NB4 (cell line): ENCODE results near the gene DIRAS1.
A peak's percentile ranks its signal among the peaks of the same experiment; 100 is the strongest.

Experiments
- DNase-seq: peaks from one replicate; pipeline ENCODE4 v3.0.0; 2010; ENCODE audit warnings: low read depth
- H3K4me3 ChIP-seq: one replicate; pipeline ENCODE4 v1.5.1; 2011; ENCODE audit warnings: mild to moderate bottlenecking, low read depth, low read length, moderate library complexity
- CTCF ChIP-seq: IDR thresholded peaks from one replicate; pipeline ENCODE4 v1.5.1; 2012; ENCODE audit warnings: low read depth, low read length
- MAX ChIP-seq: IDR thresholded peaks from 2 replicates; pipeline ENCODE4 v1.6.1; 2011; ENCODE audit warnings: low read depth, low read length
- MYC ChIP-seq: IDR thresholded peaks from 2 replicates; pipeline ENCODE4 v1.6.1; 2011; ENCODE audit warnings: low read depth, low read length
- POLR2A ChIP-seq: IDR thresholded peaks from 2 replicates; pipeline ENCODE4 v1.6.1; 2011; ENCODE audit warnings: mild to moderate bottlenecking; ENCODE audit not compliant: insufficient read length; ENCODE audit errors: extremely low read depth

The DIRAS1 gene

GRCh38 chr19:2722541-2723344 lies 1.6 kb upstream of the DIRAS1 start:
- DNase-seq = peak; percentile 79
- no peak overlapping the region for H3K4me3 ChIP-seq

GRCh38 chr19:2721570-2722540 lies 683 bp upstream of the DIRAS1 start:
- H3K4me3 ChIP-seq = no peak overlapping the region
- TF ChIP-seq MAX = no peak
- no peak for TF ChIP-seq POLR2A
- TF ChIP-seq MYC = no peak
- TF ChIP-seq CTCF = no peak
- no peak for DNase-seq

More at GRCh38 chr19:2722541-2723344, 1.6 kb upstream of the DIRAS1 start:
- TF ChIP-seq POLR2A (no peak), MAX (0 out of 2 replicates have a peak, but pooled peaks have one; percentile 22)

GRCh38 chr19:2719920-2720776 lies 1.0 kb downstream of the DIRAS1 start:
- DNase-seq = no peak
- H3K4me3 ChIP-seq = no peak overlapping the region
- no peak for TF ChIP-seq MYC
- TF ChIP-seq MAX = no peak
- no peak for TF ChIP-seq POLR2A
- TF ChIP-seq CTCF = no peak

GRCh38 chr19:2719232-2719735 lies 1.9 kb downstream of the DIRAS1 start:
- H3K4me3 ChIP-seq = no peak overlapping the region
- TF ChIP-seq POLR2A (no peak), MAX (no peak), CTCF (no peak), MYC (no peak)
- no peak for DNase-seq

GRCh38 chr19:2717638-2718541 lies 3.3 kb downstream of the DIRAS1 start:
- no peak for DNase-seq
- no peak overlapping the region for H3K4me3 ChIP-seq
- TF ChIP-seq MYC = no peak
- TF ChIP-seq POLR2A = no peak
- TF ChIP-seq CTCF = no peak
- TF ChIP-seq MAX = no peak
